Umbilical cord (tissue), 2 donors: Measurements from ENCODE around the gene PNMA5. TPM values are rescaled to one million over a fixed set of nuclear protein-coding genes. Genes with fewer than 3 reads are reported as not detected.
"Not testable (repeated sequence)": the region's sequence is repeated elsewhere in the genome, so short reads cannot be mapped to it uniquely, and the experiment has no call there.

Experiments used
- DNase-seq: peaks from one replicate; pipeline ENCODE4 v3.0.0-alpha.2; 2015; ENCODE audit warnings: low spot score
- total RNA-seq: library from RNA; depleted of rRNA; stranded (reverse); fragments of >200 nt; gene quantifications from one replicate; pipeline ENCODE4 v1.2.3, GENCODE V29; 2014; ENCODE audit warnings: low replicate concordance; ENCODE audit not compliant: insufficient read depth

PNMA5 gene
- total RNA-seq = 0.24 TPM

DNA sequence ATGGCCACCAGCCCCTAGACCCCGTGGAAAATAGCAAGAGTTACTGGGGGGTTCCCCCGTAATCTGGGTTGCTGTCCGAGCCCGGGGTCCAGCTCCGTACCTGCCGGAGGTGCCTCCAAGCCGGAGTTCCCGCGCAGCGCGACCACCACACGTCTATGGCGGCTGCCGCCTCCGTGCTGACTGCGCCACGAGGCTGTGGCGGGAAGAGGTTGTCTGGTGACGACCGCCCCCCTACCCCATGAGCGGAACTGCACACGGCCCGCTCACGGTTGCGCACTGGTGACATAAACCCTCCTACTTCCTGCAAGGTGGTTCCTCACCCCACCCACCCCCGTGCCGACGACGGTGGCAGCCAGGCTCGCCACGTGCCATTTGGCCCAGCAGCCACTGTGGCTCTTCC, at the start of gene PNMA5:
Gene PNMA5 (minus strand): TSS at position 184 of the 400 bp plus-strand sequence. CDS start 2,518 bp downstream, outside the sequence.
- DNase-seq = no peak

DNA sequence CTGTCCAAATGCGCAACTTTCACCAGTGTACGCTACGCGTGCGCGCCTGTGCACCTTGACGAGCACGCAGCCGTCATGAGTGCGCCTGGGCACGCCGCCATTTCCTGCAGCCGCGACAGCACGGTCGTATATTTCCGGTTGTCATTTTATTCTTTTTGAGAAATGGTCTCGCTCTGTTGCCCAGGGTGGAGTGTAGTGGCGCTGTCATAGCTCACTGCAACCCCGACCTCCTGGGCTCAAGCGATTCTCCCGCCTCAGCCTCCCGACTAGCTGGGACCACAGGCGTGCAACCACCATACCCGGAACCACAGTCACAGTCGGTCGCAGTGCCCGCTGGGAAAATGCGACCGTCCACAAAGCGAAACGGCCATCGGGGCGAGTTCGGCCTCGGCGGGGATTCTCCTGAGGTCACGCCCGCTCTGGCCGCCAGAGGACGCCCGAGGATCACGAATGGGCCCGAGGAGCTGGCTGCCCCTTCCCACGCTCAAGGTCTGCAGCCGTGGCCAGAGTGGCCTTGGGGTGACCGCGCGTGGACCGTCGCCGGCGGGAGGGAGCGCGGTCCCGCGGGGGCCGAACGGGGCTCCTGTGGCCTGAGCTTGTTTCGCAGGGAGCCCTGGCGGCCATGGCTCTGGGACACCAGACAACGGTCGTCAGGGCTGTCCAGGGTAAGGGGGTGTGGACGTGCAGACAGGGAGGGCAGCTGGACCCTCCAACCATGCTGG, 38.6 kb upstream of the PNMA5 start:
- DNase-seq = peak; percentile 46

DNA sequence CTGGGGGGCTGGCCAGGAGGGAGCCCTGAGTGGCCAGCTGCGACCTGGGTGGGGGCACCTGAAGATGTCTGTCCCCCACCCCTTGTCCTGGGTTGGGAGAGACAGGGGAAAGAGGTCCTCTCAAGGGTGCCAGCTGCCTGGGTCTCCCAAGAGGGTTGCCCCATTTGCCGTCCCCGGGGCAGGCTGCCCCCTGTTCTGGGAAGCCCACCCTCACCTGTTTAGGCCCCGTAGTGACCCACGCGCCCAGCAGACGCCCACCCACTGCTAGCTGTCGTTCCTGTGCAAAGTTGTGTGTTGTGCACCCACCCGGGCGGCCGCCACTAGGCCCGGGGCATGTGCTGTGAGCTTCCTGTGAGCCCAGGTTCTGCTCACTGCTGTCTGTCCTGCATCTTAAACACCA, 36.9 kb upstream of the PNMA5 start:
- DNase-seq = no peak

DNA sequence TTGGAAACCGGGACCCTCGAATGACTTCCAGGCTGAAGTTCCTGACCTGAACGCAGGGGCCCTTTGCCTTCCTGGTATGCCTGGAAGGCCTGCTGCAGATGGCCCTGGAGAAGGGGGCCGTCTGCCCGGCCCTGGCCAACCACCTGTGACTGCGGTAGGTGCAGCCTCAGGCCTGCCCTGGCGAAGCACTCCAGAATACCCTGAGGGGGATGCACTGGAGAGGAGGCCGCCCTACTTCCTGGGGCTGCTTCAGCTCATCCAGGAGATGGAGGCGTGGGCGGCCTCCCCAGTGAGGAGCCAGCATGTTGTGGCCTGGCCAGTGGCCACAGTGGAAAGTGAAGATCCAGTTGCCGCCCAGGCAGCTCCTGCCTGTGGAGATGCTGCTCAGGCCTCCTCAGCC, 36.0 kb upstream of the PNMA5 start:
- no peak for DNase-seq

DNA sequence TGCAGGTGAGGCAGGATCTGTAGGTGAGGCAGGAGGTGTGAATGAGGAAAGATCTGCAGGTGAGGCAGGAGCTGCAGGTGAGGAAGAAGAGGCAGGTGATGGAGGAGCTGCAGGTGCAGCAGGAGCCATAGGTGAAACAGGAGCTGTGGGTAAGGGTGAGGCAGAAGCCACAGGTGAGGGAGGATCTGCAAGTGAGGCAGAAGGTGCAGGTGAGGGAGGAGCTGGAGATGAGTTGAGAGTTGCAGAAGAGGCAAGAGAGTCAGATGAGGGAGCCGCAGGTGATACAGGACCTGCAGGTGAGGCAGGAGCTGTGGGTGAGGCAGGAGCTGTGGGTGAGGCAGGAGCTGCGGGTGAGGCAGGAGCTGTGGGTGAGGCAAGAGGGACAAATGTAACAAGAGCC, 35.2 kb upstream of the PNMA5 start:
- no peak for DNase-seq

DNA sequence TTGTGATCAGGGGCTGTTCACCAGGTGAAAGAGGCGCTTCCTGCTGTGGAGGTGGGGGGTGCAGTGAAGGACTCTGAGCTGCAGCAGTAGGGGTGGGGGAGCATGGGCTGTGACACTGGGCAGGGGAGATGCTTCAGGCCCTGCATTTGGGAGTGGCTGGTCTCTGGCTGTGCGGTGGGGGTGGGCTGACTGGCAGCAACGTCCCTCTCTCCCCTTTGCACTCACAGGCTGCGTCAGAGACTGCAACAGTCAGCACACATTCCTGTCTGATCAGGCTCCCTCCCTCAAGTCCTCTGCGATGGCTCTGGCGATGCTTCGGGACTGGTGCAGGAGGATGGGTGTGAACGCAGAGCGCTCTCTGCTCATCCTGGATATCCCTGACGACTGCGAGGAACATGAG, 34.6 kb upstream of the PNMA5 start:
- not testable (repeated sequence) for DNase-seq

DNA sequence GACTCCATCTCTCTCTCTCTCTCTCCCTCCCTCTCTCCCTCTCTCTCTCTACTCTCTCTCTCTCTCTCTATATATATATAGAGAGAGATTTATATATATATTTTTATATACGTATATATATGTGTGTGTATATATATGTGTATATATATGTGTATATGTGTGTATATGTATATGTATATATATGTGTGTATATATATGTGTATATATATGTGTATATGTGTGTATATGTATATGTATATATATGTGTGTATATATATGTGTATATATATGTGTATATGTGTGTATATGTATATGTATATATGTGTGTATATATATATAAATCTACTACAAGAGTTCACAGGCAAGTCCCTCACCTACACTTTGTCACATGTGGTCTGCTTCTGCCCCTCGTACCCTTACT, 32.6 kb upstream of the PNMA5 start:
- DNase-seq = not testable (repeated sequence)

DNA sequence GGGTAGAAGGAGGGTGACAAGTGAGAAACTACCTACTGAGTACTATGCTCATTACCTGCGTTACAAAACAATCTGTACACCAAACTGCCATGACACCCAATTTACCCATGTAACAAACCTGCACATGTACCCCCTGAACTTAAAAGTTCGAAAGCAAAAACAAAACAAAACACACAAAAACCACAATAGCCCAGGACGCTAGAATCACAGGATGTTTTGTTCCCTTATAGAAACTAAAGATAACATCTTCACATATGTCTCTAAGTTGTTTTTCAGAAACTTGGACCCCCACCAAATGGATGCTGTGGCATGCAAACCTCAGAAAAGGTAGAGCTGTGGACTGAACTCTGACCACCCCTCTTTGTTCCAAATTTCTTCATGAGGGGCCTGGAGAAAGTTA, 25.2 kb upstream of the PNMA5 start:
- no peak for DNase-seq

DNA sequence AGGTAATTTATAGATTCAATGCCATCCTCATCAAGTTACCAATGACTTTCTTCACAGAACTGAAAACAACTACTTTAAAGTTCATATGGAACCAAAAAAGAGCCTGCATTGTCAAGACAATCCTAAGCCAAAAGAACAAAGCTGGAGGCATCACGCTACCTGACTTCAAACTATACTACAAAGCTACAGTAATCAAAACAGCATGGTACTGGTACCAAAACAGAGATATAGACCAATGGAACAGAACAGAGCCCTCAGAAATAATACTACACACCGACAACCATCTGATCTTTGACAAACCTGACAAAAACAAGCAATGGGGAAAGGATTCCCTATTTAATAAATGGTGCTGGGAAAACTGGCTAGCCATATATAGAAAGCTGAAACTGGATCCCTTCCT, 23.3 kb upstream of the PNMA5 start:
- DNase-seq = not testable (repeated sequence)

DNA sequence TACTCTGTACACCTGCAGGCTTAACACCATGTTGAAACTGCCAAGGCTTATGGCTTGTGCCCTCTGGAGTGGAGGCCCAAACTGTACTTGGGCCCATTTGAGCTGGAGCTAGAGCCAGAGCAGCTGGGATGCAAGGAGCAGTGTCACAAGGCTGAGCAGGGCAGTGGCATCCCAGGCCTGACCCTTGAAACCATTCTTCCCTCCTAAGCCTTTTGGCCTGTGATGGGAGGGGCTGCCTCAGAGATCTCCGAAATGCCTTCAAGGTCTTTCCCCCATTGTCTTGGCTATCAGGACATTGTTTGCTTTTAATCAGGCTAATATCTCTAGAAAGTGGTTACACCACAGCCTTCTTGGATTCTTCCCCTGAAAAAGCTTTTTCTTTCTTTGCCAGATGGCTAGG, 10.9 kb upstream of the PNMA5 start:
- no peak for DNase-seq

DNA sequence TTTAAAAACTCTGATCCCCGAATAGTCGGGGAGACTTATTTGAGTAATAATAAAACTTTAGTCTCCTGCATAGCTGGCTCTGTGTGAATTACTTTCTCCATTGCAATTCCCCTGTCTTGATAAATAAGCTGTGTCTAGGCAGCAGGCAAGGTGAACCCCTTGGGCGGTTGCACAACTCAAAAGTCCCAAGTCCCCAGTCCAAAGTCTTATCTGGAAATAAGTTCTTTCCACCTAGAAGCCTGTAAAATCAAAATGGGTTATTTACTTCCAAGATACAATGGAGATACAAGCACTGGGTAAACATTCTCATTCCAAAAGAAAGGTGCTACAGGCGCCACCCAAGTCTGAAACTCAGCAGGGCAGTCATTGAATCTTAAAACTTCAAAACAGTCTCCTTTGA, 10.1 kb upstream of the PNMA5 start:
- no peak for DNase-seq

DNA sequence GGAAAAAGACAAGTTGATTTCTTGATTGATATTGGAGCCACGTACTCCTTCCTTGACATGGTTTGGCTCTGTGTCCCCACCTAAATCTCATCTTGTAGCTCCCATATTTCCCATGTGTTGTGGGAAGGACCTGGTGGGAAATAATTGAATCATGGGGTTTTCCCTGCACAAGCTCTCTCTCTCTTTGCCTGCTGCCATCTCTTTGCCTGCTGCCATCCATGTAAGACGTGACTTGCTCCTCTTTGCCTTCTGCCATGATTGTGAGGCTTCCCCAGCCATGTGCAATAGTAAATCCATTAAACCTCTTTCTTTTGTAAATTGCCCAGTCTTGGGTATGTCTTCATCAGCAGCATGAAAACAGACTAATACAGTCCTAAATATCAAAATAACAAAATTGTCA, 8.3 kb upstream of the PNMA5 start:
- not testable (repeated sequence) for DNase-seq

DNA sequence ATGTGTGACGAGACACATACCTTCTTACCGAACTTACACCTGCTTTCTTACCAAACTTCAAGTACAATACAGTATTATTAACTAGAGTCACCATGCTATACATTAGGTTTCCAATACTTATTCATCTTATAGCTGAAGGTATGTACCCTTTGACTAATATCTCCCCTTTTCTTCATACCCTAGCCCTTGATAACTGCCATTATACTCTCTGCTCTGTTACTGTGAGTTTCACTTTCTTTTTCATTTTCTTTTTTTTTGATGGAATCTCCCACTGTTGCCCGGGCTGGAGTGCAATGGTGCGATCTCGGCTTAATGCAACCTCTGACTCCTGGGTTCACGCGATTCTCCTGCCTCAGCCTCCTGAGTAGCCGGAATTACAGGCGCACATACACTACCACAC, 3.4 kb upstream of the PNMA5 start:
- no peak for DNase-seq

DNA sequence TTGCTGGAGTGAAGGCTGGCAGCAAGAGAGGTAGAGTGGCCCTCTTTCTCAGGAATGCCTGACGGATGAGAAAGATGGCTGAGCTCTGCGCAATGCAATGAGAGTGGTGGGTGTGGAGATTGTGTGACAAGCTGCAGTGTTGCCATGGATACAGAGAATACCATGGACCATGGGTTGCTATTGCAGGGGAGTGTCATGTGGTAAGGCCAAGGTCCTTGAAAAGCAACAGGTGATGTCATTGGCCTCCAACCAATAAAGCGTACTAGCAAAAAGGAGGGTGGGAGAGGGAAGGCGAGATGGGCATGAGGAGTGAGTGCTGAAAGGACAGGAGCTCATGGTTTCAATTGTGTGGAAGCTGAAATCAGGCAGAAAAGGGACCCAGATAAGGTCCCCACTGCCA, 1.8 kb downstream of the PNMA5 start:
- DNase-seq = no peak

DNA sequence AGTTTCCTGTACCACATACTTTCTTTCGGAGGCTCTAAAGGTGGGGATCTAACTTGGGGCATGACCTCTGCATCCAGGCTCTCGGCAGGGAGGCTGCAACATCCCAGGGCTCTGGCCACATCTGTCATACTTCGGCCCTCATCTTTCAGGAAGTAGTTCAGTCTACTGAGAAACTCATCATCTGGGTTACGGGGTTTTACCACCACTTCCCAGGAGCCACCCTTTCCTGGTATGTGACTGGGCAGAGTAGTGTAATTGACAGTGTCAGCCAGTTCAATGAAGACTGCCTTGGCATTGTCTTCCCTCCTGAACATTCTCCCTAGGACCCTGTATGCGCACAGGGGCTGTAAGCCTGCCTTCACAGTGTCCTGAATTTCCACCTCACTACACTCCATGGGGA, 2.8 kb downstream of the PNMA5 start:
- DNase-seq = no peak

DNA sequence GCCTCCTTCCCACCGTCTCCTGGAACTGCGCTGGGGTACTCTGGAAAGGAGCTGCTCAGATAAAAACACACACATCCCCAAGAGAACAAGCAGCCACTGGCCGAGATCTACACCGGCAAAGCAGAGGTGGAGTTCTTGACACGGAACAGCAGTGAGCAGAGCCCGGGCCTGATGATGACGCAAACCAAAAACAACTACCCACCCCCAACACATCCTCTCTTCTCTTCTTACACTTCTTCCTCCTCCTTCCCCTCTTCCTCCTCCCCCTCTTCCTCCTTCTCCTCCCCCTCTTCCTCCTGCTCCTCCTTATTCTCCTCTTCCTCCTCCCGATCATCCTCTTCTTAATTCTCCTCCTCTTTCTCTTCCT, 4.6 kb downstream of the PNMA5 start:
- DNase-seq = peak; percentile 29

DNA sequence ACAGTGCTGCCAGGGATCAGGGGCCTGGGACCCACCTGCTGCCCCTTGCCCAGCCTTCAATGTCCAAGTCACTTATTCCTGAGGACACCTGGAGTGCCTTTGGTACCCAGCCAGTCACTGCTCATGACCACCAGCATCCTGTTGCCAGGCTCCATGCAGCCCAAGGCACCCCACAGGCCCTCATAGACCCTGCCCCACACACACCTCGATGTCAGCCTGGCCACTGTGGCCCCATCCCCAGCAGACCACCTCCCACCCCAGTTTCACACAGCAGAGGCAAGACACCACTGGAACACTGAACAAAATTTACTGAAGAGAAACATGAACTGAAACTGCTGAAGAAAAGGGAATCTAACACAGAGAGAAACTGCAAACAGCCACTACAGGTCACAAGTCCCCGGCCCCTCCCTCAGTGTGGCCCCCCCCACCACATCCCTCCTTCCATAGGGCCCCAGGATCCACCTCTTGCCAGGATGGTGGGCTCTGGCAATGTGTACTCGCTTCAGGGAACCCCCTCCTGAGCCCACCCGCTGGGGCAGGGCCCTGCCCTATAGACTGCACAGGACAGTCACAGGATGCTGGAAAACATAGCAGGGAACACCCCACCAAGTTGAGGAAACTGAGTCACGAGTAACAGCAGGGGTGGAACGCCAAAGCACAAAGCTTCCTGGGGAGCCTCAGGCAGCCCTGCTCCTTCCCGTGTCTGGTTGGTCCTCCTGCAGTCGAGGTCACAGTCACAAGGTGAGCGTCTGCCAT, 5.2 kb downstream of the PNMA5 start:
- DNase-seq = no peak

DNA sequence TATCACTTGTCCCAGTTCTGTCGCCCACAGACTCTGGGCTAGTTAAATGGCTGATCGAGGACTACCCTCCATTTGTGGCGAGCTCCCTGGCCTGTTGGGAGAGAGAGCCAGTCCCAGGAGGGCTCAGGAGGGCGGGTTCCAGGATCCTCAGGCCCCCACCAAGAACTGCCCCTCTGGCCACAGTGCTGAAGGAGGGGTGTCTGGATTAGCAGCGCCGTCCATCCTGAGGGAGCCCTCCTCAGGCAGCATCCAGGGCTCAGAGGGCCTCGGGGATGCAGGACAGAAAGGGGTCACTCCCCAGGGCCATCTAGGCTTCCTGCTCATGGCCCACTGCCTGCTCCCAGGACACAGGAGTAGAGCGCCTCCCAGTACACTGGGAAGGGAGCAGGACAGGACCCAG, 6.1 kb downstream of the PNMA5 start:
- DNase-seq = no peak

DNA sequence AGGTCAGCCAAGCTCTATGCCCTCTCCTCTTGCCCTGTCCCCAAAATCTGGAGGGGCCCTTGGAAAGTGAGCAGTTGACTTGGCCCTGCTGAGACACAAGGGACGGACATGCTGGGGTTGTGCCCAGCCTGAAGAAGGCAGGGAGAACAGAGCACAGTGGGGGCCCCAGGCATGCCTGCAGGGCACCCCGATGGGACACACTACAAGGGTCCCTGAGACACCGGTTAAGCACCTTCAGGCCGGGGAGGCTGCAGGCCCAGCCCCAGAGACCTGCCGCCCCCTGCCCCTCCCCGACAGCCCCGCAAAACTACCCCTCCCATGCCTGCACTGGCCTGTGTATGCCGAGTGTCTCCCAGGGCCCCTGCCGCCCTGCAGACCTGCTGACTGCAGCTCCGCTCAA, 6.8 kb downstream of the PNMA5 start:
- DNase-seq = not testable (repeated sequence)

DNA sequence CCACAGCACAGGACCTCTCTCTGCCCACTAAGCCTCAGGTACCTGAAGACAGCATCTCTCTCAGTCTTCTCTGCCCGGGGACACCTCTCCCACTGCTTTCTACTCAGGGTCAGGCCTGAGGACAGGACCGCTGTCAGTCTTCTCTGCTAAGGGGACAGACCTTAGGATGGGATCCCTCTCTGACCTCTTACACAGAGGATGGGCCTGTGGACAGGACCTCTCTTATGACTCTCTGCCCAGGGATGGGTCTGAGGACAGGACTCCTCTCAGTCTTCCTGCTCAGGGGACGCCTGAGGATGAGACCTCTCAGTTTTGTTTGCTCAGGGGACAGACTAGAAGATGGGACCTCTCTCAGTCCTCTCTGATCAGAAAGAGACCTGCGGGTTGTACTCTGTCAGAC, 8.5 kb downstream of the PNMA5 start:
- not testable (repeated sequence) for DNase-seq

DNA sequence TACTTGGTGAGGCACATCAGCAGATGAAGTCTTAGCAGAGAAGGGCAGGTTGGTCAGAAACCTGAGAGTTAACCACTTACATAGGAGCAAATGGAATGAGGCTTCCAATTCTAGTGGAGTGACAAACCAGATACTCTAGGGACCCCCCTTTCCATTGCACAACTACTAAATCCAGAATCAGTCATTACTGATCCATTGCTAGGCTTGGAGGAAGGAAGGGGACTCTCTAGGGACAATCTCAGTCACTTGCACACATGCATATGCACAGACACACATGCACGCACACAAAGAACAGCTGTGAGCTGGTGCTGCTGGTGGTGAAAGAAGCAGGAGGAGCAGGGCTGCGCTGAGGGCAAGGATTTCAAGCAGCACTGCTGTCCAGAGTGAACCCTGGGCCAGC, 25.7 kb downstream of the PNMA5 start:
- no peak for DNase-seq

DNA sequence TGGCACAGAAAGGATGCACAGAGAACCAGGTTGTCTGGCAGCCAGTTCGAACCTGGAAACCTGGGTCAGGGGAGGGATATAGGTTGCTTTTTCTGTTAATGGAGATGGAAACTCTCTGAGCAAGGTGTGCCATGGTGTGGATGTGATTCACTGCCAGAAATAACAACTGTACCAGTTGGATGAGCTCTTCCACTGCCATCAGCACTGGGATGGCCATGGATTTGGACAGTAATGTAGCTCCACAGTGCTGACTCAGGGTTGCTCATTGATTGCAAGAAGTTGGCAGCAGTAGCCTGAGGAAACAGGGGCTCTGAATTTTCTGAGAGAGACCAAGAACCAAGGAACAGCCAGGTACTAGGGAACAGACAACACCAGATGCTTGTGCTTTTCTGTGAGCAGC, 33.8 kb downstream of the PNMA5 start:
- DNase-seq = no peak

DNA sequence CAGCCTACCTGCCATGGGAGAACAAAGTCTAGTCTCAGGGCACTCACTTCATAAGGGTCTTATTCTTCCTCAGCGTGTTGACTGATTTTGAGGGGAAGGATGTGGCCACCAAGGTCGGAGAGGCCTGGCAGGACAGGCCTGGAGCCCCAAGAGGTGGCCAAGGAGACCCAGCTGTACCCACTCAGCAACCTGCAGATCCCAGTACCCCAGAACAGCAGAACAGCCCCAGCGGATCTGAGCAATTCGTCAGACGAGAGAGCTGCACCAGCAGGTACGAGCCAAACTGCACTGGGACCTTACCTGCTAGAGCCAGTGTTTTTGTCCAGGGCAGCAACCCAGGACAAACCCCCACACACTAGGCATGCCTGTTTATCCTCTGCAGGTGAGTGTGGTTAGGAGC, 34.3 kb downstream of the PNMA5 start:
- no peak for DNase-seq
